ENCODE data around the gene UVRAG.

UVRAG gene

DNA sequence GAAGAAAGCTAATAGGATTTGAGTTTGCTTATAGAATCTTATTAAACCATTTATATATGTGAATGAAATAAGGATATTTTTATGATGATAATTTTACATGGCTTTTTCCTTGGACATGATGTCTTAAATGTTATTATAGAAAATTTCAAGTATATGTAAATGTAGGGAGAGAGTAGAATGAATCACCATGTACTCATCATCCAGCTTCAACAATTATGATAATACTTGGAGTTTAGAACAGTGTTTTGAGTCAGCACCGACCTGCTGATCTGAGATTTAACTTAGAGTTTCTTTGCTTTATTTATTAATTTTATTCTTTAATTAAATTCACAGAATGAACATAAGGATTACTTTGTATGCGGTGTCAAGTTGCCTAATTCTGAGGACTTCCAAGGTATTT, 193.5 kb downstream of the UVRAG start:
- DNase-seq (ENCODE audit: low read depth in 2 of 3, low spot score in 2 of 3): no peak

GRCh38 chr11:76010051-76010450, 195.0 kb downstream of the UVRAG start:
- DNase-seq (ENCODE audit: low read depth in 2 of 3, low spot score in 2 of 3): no peak

DNA sequence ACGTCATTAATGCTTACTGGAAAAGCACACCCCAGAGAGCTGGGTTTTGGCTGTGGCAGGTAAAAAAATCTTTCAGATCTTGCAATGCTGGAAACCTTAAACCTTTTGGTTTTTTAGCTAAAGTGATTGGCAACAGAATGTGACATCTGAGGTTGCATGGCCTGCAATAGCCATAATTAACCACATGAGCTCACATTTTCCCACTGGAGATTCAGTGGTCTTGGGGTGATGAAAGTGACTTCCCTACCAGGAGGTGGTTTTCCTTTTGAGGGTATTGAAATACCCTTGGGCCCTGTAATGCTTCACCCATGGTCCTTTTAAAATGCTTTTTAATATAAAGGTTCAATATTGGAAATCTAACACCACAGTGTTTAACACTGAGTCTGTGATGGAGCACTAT, 198.5 kb downstream of the UVRAG start:
- DNase-seq (ENCODE audit: low read depth in 2 of 3, low spot score in 2 of 3): no peak

DNA sequence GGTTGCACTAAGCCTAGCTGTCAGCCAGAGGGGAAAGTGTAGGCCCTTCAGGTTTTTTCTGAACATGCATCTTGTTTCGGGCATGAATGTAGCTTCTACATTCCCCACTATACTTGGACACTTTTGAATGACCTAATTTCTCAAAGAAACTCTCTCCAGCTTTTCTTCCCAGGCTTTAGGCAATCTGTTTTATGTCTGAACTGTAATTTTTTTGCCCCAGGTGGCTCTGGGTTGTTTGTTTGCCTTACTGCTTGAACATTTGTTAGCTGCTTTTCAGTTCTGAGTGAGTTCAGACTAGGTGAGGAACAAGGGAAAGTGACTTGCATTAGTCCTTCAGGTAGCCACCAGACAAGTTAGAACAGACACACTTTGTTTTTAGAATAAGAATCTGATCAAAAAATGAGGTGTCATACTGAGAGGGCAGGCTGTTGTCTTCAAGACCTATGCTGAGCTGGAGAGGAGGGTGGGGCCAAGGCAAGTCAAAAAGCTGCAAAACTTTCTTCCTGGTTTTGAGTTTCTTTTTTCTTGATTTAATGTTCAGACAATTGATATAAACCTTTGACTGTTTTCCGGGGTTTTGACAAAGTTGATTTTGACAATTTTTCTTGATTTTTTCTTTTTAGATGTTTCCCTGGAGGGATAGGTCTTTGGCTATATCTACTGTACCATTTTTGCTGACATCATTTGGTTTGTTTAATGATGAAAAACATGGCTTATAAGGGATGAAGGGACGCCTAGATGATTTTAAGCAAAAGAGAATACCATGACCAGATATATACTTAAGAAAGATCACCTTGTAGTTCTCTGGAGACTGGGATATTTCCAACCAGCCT, 208.4 kb downstream of the UVRAG start:
- no peak for DNase-seq (ENCODE audit: low read depth in 2 of 3, low spot score in 2 of 3)

DNA sequence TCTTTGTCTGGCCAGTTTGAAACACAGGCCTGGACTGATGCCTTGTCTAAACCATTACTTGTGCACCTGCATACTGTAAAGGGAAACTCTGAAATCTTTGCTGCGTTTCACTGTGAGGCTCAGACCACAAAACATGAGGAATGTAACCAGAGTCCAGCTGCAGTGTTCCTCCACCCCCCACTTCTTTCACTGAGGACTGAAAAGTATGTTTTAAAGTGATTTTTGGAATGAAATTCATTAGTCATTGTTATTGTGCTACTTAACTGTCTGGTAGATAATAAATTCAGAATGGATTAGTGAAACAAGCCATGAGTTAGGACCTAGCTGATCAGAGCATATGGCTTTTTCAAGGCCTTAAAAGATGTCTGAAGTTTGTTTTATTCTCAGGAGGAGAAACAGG, 210.1 kb downstream of the UVRAG start:
- DNase-seq (ENCODE audit: low read depth in 2 of 3, low spot score in 2 of 3): no peak

DNA sequence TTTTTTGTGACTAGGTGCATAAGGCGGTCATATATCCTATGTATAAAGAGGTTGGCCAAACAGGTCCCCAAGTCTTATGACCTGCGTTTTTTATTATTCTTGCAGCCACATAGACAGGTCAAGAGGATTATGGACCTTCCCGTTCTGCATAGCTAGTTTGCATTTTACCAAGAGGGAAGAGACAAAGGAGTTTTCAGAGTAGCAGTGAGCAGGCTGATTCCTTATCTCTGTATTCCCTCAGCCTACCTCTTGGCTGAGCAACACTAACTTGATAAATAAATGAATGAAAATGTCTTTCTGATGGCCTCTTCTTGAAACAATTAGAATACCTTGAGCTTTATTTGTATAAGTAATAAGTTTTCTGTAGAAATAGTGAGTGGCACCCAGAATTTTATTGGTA, 210.8 kb downstream of the UVRAG start:
- DNase-seq (ENCODE audit: low read depth in 2 of 3, low spot score in 2 of 3): no peak

DNA sequence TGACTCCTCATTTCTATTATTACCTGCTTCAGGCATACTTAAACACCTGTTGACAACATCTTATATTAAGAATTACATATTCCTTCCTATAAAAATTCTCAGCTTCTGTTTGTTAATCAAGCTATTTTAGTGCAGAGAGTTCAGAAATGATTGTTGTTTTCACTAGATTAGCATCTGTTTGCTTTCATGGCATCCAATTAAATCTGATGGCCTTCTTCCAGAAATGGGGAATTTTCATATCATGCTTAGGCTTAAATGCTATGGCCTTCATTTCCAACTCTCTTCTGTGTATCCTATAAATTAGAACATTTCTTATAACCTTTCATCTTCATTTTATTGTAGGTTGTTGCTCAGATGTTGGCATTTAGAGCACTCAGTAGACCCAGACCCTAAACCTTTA, 211.3 kb downstream of the UVRAG start:
- no peak for DNase-seq (ENCODE audit: low read depth in 2 of 3, low spot score in 2 of 3)

- no peak for DNase-seq (ENCODE audit: low read depth in 2 of 3, low spot score in 2 of 3)
These were observed 211.9 kb downstream of the UVRAG start for GRCh38 chr11:76026862-76027261.

GRCh38 chr11:76030286-76030685, 215.3 kb downstream of the UVRAG start:
- DNase-seq (ENCODE audit: low read depth in 2 of 3, low spot score in 2 of 3): no peak

DNA sequence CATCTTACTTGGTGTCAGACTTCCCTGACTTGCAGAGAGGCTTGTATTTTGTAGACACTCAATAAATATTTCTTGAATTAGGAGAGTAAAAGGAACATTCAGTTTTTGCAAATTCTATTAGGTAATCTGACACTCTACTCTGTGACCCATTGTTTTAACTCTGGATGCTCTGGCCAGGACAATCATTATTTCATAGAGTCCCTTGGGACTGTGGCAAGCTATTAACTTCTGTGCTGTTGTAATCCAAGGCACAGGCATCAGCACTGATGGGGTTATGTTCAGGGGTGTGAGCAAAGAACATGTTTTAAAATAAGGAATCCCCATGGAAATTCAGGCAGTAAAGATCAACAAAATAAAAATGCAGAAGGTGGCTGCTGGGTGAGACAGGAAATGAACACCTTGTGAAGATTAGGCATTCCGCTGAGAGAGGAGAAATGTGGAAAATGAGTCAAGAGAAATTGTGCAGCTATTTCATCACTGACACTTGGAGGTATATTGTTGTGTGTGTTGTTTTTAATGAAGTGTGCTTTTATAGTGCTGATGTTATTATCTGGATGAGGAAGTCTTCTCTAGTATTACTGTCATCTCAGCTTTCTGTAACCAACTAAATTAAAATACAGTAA, 216.1 kb downstream of the UVRAG start:
- DNase-seq (ENCODE audit: low read depth in 2 of 3, low spot score in 2 of 3): no peak

GRCh38 chr11:76033699-76034098, 218.7 kb downstream of the UVRAG start:
- no peak for DNase-seq (ENCODE audit: low read depth in 2 of 3, low spot score in 2 of 3)

DNA sequence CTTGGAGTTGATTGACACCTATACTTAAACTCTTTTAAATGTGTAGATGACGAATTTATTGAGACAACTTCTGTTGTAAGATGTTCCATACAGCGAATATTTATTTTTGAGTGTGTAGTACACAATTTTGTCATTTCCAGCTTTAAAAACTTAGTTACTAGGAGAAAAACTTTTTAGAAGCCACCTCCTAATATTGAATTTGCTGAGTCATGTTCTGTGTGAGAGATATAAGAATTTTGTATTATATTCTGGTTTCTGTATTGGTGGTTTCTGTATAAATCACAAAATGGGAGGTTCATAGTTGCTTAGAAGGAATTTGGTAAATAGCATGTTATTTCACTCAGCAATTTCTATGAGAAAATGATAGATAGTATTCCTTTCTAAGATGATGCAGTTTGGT, 220.0 kb downstream of the UVRAG start:
- no peak for DNase-seq (ENCODE audit: low read depth in 2 of 3, low spot score in 2 of 3)

- no peak for DNase-seq (ENCODE audit: low read depth in 2 of 3, low spot score in 2 of 3)
These were observed 223.6 kb downstream of the UVRAG start for GRCh38 chr11:76038608-76039007.

DNA sequence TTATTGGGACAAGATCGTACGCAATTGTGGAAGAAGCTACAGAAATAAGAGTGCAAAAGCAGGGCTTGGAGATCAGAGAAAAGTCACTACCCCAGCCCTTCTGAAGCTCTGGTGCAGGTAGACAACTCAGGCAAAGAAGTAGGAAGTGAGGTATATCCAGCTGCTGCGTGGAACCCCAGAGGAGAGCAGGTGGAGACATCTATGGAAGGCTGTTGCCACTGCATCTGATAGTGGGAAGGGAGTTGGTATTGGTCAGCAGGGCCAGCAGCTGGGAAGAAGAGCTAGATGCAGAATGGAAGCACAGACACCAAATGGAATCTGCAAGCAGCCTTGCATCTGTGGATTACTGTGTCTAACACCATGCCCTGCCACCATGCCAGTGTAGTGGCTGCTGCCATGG, 226.2 kb downstream of the UVRAG start:
- no peak for DNase-seq (ENCODE audit: low read depth in 2 of 3, low spot score in 2 of 3)

DNA sequence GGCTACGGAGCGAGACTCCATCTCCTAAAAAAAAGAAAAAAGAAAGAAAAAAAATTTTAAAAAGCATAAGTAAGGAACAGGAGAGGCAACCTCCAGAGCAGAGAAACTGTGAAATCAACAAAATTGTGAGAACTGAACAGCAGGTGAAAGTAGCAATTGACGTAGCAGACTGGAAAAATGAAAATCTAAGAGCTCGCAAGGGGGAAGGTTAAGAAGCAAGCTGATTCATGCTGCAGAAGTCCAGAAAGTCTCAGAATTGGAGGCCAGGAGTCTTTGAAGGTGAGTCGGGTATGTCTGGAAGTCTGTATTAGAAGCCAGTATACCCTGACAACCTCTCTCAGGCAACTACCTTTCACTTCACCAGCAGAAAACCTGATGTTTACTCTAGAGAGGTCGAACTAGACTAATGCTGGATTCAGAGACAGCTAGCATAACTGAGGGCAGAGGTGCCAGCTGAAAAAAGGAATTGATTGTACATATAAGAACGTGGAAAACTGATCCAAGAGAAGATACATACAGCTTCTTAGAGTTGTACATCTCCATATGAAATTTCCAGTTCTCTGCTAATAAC, 229.8 kb downstream of the UVRAG start:
- DNase-seq (ENCODE audit: low read depth in 2 of 3, low spot score in 2 of 3): no peak

DNA sequence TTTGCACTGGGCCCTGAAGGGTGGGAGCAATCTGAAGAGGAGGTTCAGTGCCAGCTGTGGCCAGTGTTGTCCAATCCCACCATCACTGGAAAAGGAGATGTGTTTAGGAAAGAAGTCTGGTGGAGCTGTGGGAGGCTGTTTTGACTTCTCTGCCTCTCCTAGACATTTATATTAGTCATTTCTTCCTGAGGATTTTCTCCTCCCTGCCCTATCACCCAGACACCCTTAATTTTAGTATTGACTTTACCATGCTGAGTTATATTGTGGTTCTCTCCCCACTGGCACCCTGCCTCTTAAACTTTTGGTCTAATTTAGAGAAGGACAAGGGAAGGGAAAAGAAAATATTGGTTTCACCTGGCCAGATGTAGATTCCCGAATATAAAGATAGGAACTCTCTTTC, 232.2 kb downstream of the UVRAG start:
- DNase-seq (ENCODE audit: low read depth in 2 of 3, low spot score in 2 of 3): no peak

- no peak for DNase-seq (ENCODE audit: low read depth in 2 of 3, low spot score in 2 of 3)
These were observed 232.8 kb downstream of the UVRAG start for GRCh38 chr11:76047766-76048165.

DNA sequence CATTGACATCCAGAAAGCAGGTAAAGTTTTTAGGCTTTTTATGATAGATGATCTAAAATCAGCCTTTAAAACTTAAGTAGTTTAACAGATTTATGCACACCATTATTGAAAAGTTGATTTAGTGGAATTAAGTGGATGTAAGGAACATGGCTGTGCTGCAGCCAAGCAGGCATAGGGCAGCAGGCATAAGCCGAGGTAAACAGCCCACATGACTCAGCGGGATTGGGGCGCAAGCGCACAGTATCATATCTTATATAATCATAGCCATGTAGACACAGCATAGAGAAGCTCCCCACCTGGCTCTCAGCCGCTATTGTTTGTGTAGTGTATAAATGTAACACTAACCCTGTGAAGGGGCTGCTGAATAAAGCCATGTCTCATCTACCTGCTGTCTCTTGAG, 233.8 kb downstream of the UVRAG start:
- DNase-seq (ENCODE audit: low read depth in 2 of 3, low spot score in 2 of 3): no peak

DNA sequence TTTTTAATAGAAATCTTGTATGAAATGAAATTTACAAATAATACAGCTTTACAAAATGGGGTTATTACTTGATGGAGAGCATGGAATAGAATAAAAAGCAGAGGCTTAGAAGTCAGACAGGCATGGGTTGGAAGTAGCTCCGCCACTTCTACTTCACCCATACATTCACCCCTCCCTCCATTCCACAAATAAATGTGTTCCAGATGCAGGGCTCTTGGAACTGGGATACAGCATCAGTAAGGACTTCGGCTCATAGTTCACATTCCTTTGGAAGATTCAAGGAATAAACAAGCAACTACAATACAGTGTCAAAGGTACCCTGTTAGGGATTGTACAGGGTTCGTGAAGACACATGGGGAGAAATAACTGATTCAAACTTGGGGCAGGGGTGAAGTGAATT, 234.5 kb downstream of the UVRAG start:
- DNase-seq (ENCODE audit: low read depth in 2 of 3, low spot score in 2 of 3): no peak

DNA sequence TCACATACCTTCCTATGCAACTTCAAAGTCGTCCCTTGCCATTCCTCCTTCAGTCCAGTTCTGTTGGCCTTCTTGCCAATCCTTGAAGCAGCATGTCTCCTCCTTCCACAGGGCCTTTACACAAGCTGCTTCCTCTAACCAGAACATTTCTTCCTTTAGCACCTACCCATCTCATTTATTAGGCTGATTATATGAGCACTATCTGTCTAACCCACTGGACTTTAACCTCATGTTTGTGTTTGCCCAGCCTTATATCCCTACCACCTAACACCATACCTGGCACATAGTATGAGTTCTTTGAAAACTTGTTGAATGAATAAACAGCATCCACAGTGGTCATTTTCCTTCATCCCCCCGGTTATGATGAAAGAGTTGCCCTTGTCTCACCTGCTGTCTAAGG, 236.9 kb downstream of the UVRAG start:
- no peak for DNase-seq (ENCODE audit: low read depth in 2 of 3, low spot score in 2 of 3)

- DNase-seq (ENCODE audit: low read depth in 2 of 3, low spot score in 2 of 3): no peak
These were observed 239.3 kb downstream of the UVRAG start for GRCh38 chr11:76054330-76054729.

DNA sequence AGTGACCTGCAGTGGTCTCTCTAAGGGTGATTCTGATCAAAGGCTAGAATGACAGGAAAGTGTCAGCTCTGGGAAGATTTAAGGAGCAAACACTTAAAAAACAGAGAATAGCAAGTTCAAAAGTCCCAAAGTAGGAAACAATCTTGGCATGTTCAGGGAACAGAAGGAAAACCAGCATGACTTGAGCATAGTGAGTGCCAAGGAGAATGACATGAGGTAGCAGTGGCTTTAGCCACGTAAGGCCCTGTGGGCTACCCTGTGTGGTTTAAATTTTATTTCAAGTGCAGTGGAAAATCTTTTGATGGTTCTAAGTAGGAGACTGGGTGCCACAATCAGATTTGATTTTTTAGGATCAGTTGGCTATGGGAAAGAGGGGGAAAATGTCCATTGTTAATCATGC, 241.9 kb downstream of the UVRAG start:
- no peak for DNase-seq (ENCODE audit: low read depth in 2 of 3, low spot score in 2 of 3)

Data from activated CD8-positive, alpha-beta memory T cell treated with anti-CD3 and anti-CD28 coated beads for 48 hours (primary cell).